HEK293T (cell line): ENCODE data around the gene CLGN.
"Not testable (repeated sequence)": the region's sequence is repeated elsewhere in the genome, so short reads cannot be mapped to it uniquely, and the experiment has no call there.

Source experiments
- CTCF ChIA-PET: fragments of 350-600 bp; formaldehyde crosslinking; extraction: SDS; loops from one replicate; lab custom pipeline; 2021; ENCODE audit warnings: antibody characterized with exemption, inconsistent platforms; lab: Yijun Ruan, JAX
- POLR2A ChIA-PET: fragments of 350-600 bp; formaldehyde crosslinking; extraction: SDS; loops from one replicate; lab custom pipeline; 2020; ENCODE audit warnings: antibody characterized with exemption, inconsistent platforms; lab: Yijun Ruan, JAX
- DNase-seq: peaks from one replicate; pipeline ENCODE4 v3.0.0; 2012; ENCODE audit warnings: mixed read lengths; ENCODE audit errors: extremely low spot score
- ARNT ChIP-seq: fragments of 450-650 bp; IDR thresholded peaks from 2 replicates; pipeline ENCODE4 v1.6.1; 2017; ENCODE audit warnings: mild to moderate bottlenecking
- BHLHE40 ChIP-seq: fragments of 450-650 bp; IDR thresholded peaks from 2 replicates; pipeline ENCODE4 v1.6.1; 2016; ENCODE audit warnings: mild to moderate bottlenecking, moderate library complexity, borderline replicate concordance
- CTBP1 ChIP-seq: fragments of 450-650 bp; IDR thresholded peaks from 2 replicates; pipeline ENCODE4 v1.6.1; 2016; ENCODE audit warnings: borderline replicate concordance
- ELF4 ChIP-seq: fragments of 450-650 bp; IDR thresholded peaks from 2 replicates; pipeline ENCODE4 v1.6.1; 2017; ENCODE audit warnings: antibody characterized with exemption
- FOXA1 ChIP-seq: fragments of 450-650 bp; IDR thresholded peaks from 2 replicates; pipeline ENCODE4 v1.6.1; 2016; ENCODE audit warnings: mild to moderate bottlenecking
- FOXK2 ChIP-seq: fragments of 450-650 bp; IDR thresholded peaks from 2 replicates; pipeline ENCODE4 v1.6.1; 2016; ENCODE audit warnings: mild to moderate bottlenecking
- FOXM1 ChIP-seq: fragments of 450-650 bp; IDR thresholded peaks from 2 replicates; pipeline ENCODE4 v1.6.1; 2017; ENCODE audit warnings: mild to moderate bottlenecking, borderline replicate concordance
- HDGF ChIP-seq: fragments of 450-650 bp; IDR thresholded peaks from 2 replicates; pipeline ENCODE4 v1.6.1; 2017; ENCODE audit warnings: antibody characterized with exemption, borderline replicate concordance
- L3MBTL2 ChIP-seq: fragments of 450-650 bp; conservative IDR thresholded peaks from 2 replicates; pipeline ENCODE4 v1.6.1; 2016; ENCODE audit warnings: mild to moderate bottlenecking
- LEF1 ChIP-seq: fragments of 450-650 bp; IDR thresholded peaks from 2 replicates; pipeline ENCODE4 v1.6.1; 2017; ENCODE audit warnings: mild to moderate bottlenecking, borderline replicate concordance
- NFRKB ChIP-seq: fragments of 450-650 bp; IDR thresholded peaks from 2 replicates; pipeline ENCODE4 v1.6.1; 2016; ENCODE audit warnings: mild to moderate bottlenecking, moderate library complexity
- SP1 ChIP-seq: fragments of 450-650 bp; IDR thresholded peaks from 2 replicates; pipeline ENCODE4 v1.6.1; 2017
- SUZ12 ChIP-seq: fragments of 450-650 bp; IDR thresholded peaks from 2 replicates; pipeline ENCODE4 v1.6.1; 2016; ENCODE audit warnings: mild to moderate bottlenecking
- TARDBP ChIP-seq: fragments of 450-650 bp; IDR thresholded peaks from 2 replicates; pipeline ENCODE4 v1.6.1; 2016
- ZNF384 ChIP-seq: fragments of 450-650 bp; IDR thresholded peaks from 2 replicates; pipeline ENCODE4 v1.6.1; 2016
- TF ChIP-seq, protein P1 (sequence below): fragments of 450-650 bp; IDR thresholded peaks from 2 replicates; pipeline ENCODE4 v1.6.1; 2016

Gene CLGN

DNA sequence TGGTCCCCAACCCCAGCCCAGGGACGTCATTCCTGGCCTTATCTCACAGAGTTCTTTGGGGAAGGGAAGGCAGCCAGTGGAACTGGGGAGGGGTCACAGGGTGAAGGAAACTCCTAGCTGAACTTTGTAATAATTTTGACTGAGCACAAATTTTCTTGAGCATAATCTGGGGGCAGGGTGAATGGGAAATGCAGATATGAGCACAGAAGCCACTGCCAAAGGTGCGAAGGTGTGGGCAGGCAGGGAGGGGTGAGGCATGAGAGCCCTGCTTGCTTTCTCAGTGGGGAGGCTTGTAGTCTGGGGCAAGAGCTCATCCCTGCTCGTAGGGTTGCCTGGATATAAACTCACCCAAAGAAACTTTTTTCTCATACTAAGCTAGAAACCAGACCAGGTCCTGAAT, 35.7 kb upstream of the CLGN start:
- DNase-seq = no peak
- CTCF ChIA-PET = interaction anchor here (1.4 to 1.6 kb wide), 2 partner anchors 11 to 36 kb away, joined by 3 to 4 read pairs; partner anchors contain the start of gene CLGN
- TF ChIP-seq SP1 (no peak), ARNT (no peak), BHLHE40 (no peak), ZNF384 (no peak), FOXM1 (no peak), LEF1 (no peak), L3MBTL2 (no peak), CTBP1 (no peak), NFRKB (no peak), ELF4 (no peak), TARDBP (no peak), SUZ12 (no peak), FOXA1 (no peak), FOXK2 (no peak), HDGF (no peak)
- TF ChIP-seq, protein P1, sequence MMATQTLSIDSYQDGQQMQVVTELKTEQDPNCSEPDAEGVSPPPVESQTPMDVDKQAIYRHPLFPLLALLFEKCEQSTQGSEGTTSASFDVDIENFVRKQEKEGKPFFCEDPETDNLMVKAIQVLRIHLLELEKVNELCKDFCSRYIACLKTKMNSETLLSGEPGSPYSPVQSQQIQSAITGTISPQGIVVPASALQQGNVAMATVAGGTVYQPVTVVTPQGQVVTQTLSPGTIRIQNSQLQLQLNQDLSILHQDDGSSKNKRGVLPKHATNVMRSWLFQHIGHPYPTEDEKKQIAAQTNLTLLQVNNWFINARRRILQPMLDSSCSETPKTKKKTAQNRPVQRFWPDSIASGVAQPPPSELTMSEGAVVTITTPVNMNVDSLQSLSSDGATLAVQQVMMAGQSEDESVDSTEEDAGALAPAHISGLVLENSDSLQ = no peak
- POLR2A ChIA-PET = no interaction called here

GRCh38 chr4:140450352-140450751, 22.9 kb upstream of the CLGN start:
- ChIA-PET POLR2A (interaction anchor here (2.7 kb wide), 1 partner anchor 23 kb away, joined by 7 read pairs; the partner anchor contains the start of gene CLGN), CTCF (interaction anchor here (1.4 kb wide), 1 partner anchor 23 kb away, joined by 4 read pairs; the partner anchor contains the start of gene CLGN)

GRCh38 chr4:140448830-140449229, 21.4 kb upstream of the CLGN start:
- TF ChIP-seq SUZ12 (no peak), FOXA1 (no peak), ELF4 (no peak), ARNT (no peak), HDGF (no peak), BHLHE40 (no peak), FOXM1 (no peak), SP1 (no peak), ZNF384 (no peak), NFRKB (no peak), LEF1 (no peak), FOXK2 (no peak), CTBP1 (no peak), L3MBTL2 (no peak), TARDBP (no peak)
- TF ChIP-seq, protein P1 = no peak
- ChIA-PET CTCF (interaction anchor here (0.6 kb wide), 1 partner anchor 74 kb away, joined by 3 read pairs; no protein-coding TSS in a partner anchor), POLR2A (interaction anchor here (2.7 kb wide), 1 partner anchor 21 kb away, joined by 7 read pairs; the partner anchor contains the start of gene CLGN)
- DNase-seq = no peak

More at GRCh38 chr4:140450352-140450751, 22.9 kb upstream of the CLGN start:
- TF ChIP-seq, protein P1 = no peak
- no peak for TF ChIP-seq SP1
- no peak for TF ChIP-seq NFRKB
- no peak for TF ChIP-seq SUZ12
- no peak for TF ChIP-seq FOXK2
- TF ChIP-seq ELF4 = no peak
- no peak for TF ChIP-seq BHLHE40
- no peak for TF ChIP-seq FOXM1
- TF ChIP-seq HDGF = no peak
- TF ChIP-seq ZNF384 = no peak
- TF ChIP-seq L3MBTL2 = no peak
- TF ChIP-seq TARDBP = no peak
- no peak for TF ChIP-seq FOXA1
- no peak for TF ChIP-seq CTBP1
- no peak for TF ChIP-seq ARNT
- no peak for TF ChIP-seq LEF1
- no peak for DNase-seq

- POLR2A ChIA-PET = interaction anchor here (2.7 kb wide), 1 partner anchor 21 kb away, joined by 7 read pairs; the partner anchor contains the start of gene CLGN
- CTCF ChIA-PET = interaction anchor here (0.6 to 1.2 kb wide), 2 partner anchors 75 to 89 kb away, joined by 3 read pairs; no protein-coding TSS in a partner anchor
- no peak for TF ChIP-seq TARDBP
- DNase-seq = no peak
These were observed 20.7 kb upstream of the CLGN start for GRCh38 chr4:140448162-140448561.

DNA sequence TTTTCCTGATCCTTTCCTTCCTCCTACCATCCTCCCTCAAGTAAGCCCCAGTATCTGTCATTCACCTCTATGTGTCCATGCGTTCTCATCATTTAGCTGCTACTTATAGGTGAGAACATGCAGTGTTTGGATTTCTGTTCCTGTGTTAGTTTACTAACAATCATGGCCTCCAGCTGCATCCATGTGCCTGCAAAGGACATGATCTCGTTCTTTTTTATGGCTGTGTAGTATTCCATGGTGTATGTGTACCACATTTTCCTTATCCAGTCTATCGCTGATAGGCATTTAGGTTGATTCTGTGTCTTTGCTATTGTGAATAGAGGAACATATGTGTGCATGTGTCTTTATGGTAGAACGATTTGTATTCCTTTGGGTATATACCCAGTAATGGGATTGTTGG, 16.9 kb upstream of the CLGN start:
- DNase-seq, POLR2A ChIA-PET: not testable (repeated sequence)
- CTCF ChIA-PET = interaction anchor here (1.0 kb wide), 1 partner anchor 17 kb away, joined by 3 read pairs; the partner anchor contains the start of gene CLGN

DNA sequence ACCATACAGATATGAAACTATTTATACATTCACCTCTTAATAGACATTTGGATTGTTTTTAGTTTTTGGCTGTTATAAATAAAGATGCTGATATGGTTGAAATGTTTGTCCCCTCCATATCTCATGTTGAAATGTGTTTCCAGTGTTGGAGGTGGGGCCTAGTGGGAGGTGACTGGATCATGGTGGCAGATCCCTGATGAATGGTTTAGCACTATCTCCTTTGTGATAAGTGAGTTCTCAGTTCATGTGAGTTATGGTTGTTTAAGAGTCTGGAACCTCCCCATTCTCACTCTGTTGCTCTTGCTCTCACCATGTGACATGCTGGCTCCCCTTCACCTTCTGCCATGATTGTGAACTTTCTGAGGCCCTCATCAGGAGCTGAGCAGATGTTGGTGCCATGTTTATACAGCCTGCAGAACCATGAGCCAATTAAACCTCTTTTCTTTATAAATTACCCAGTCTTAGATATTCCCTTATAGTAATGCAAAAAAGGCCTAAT, 12.2 kb upstream of the CLGN start:
- no peak for DNase-seq
- no peak for TF ChIP-seq SUZ12
- no peak for TF ChIP-seq HDGF
- no peak for TF ChIP-seq FOXK2
- TF ChIP-seq LEF1 = no peak
- no peak for TF ChIP-seq TARDBP
- no peak for TF ChIP-seq FOXM1
- POLR2A ChIA-PET = no interaction called here
- CTCF ChIA-PET = interaction anchor here (0.9 kb wide), 1 partner anchor 12 kb away, joined by 7 read pairs; the partner anchor contains the start of gene CLGN
